Measurements from ENCODE around the gene GALR2.

GRCh38 chr17:76033139-76033538 is 41.4 kb upstream of the GALR2 start:
- TF ChIP-seq CTCF (conservative IDR thresholded peaks at IDR 0.05; ENCODE audit: low read length) (no peak), EZH2phosphoT487 (IDR thresholded peaks at IDR 0.05; ENCODE audit: borderline replicate concordance, low read depth, low read length) (no peak)
